Type B pancreatic cell (in vitro differentiated cells): ENCODE data around the gene TTLL8. TPM values are rescaled to one million over a fixed set of nuclear protein-coding genes. Genes with fewer than 3 reads are reported as not detected.
A peak's percentile ranks its signal among the peaks of the same experiment; 100 is the strongest.

ENCODE experiments used
- DNase-seq: peaks from one replicate; pipeline ENCODE4 v3.0.0; 2021; ENCODE audit warnings: mixed read lengths; ENCODE audit not compliant: unreplicated experiment; ENCODE audit errors: extremely low spot score
- H3K27ac Mint-ChIP-seq: 2 replicates; pipeline ENCODE4 v1.8.0; 2021; ENCODE audit warnings: mild to moderate bottlenecking, mixed read lengths
- H3K27me3 Mint-ChIP-seq: 2 replicates; pipeline ENCODE4 v1.8.0; 2021; ENCODE audit warnings: mixed read lengths
- H3K36me3 Mint-ChIP-seq: 2 replicates; pipeline ENCODE4 v1.8.0; 2021; ENCODE audit warnings: mixed read lengths
- H3K4me1 Mint-ChIP-seq: one replicate; pipeline ENCODE4 v1.8.0; 2021; ENCODE audit warnings: mixed read lengths; ENCODE audit not compliant: unreplicated experiment
- H3K4me3 Mint-ChIP-seq: 2 replicates; pipeline ENCODE4 v1.8.0; 2021; ENCODE audit warnings: mild to moderate bottlenecking, mixed read lengths
- H3K9me3 Mint-ChIP-seq: 2 replicates; pipeline ENCODE4 v1.8.0; 2021; ENCODE audit warnings: mixed read lengths
- total RNA-seq: library from RNA; stranded (reverse); gene quantifications from 2 replicates; pipeline ENCODE4 v1.2.1, GENCODE V29; 2021; ENCODE audit warnings: low replicate concordance
- TF ChIP-seq, protein P1 (sequence below): fragments of 200-600 bp; sonication (generic); conservative IDR thresholded peaks from 2 replicates; pipeline ENCODE4 v1.5.0; 2021; ENCODE audit warnings: antibody characterized with exemption, mild to moderate bottlenecking

The TTLL8 gene
- total RNA-seq, 1 donor from 2014 or later = not detected

GRCh38 chr22:50032941-50033601 is 25.0 kb downstream of the TTLL8 start:
- TF ChIP-seq, protein P1, sequence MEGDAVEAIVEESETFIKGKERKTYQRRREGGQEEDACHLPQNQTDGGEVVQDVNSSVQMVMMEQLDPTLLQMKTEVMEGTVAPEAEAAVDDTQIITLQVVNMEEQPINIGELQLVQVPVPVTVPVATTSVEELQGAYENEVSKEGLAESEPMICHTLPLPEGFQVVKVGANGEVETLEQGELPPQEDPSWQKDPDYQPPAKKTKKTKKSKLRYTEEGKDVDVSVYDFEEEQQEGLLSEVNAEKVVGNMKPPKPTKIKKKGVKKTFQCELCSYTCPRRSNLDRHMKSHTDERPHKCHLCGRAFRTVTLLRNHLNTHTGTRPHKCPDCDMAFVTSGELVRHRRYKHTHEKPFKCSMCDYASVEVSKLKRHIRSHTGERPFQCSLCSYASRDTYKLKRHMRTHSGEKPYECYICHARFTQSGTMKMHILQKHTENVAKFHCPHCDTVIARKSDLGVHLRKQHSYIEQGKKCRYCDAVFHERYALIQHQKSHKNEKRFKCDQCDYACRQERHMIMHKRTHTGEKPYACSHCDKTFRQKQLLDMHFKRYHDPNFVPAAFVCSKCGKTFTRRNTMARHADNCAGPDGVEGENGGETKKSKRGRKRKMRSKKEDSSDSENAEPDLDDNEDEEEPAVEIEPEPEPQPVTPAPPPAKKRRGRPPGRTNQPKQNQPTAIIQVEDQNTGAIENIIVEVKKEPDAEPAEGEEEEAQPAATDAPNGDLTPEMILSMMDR = no peak
- DNase-seq = no peak
- Mint-ChIP-seq H3K27me3 (peaks cover 11% of the 10 kb centered on the region), H3K4me1 (no peaks in the 10 kb centered on the region), H3K4me3 (no peak overlapping the region), H3K9me3 (no peaks in the 10 kb centered on the region), H3K27ac (no peak overlapping the region), H3K36me3 (no peaks in the 10 kb centered on the region)

DNA sequence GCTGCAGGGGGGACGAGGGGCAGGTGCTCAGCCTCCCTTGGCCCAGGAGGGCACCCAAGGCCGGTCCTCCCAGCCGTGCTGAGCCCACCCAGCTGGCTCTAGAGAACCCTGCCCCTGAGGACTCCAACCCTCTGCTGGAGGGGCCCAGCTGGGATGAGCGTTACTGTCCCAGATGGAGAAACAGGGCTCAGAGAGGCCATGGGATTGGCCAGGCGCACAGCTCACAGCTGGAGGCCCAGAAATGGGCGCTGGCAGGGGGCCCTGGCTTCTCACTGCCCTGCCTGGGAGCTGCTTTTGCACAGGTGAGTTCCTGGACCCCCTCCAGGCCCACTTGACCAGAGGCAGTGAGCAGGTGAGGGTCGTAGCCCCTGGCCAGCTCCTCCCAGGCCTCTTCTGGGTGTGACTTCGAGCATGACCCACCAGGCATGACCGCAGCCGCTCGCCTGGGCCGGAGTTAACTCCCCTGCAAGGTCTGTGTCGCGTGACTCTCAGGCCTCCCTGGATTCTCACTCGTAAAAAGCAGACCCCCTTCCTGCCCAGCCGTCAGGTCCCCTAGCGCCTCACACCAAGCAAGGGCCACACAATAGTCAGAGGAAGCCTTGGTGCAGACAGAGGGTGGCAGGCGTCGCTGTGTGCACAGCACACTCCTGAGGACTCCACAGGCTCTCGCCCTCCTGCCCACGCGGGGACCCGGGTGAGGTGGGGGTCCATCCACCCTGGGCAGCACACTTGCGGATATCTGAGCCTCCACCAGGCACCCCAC is 25.8 kb downstream of the TTLL8 start:
- Mint-ChIP-seq H3K36me3 (no peaks in the 10 kb centered on the region), H3K4me3 (no peak overlapping the region), H3K27ac (no peak overlapping the region), H3K9me3 (no peaks in the 10 kb centered on the region), H3K4me1 (no peaks in the 10 kb centered on the region), H3K27me3 (peaks cover 18% of the 10 kb centered on the region)
- peak; percentile 71 for DNase-seq
- TF ChIP-seq, protein P1 = no peak

DNA sequence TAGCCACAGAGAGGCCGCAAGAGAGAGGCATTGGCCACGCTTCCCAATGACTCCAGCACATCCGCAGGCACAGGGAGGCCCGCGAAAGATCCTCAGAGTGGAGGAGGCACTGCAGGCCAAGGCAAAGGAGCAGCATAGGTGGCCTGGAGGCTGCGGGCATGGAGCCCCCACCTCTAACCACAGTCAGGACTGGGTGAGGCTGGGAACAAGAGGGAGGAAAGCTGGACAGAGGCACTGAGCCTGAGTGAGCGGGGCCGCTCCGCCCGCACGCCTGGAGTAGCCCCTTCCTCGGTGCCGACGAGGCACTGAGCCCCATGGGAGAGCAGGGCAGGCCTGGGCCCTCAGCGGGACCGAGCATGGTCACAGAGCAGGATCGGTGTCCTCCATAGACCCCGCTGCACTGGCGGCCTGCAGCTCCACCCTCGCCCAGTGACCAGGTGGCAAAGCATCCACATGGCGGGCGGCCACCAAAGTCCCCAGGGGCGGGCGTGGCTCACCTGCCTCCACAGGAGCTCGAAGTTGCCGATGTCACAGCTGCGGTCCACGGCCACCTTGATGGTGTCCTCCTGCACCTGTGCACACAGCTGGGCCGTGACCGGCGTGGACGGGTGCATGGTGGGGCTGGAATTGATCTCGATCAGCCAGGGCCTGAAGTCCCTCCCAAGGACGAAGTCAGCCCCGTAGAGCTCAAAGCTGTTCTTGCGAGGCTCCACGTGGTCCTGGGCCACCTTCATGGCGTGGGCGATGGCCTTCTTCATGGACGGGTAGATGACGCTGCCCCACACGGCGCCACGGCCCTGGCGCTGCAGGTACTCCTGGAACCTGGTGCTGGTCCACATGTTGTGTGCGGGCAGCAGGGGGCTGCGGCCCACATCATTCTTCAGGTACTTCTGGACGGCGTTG is 26.7 kb downstream of the TTLL8 start:
- no peak overlapping the region for H3K4me3 Mint-ChIP-seq
- peak; percentile 71 for DNase-seq
- TF ChIP-seq, protein P1 = no peak
- no peaks in the 10 kb centered on the region for H3K4me1 Mint-ChIP-seq
- H3K27ac Mint-ChIP-seq = no peak overlapping the region
- H3K27me3 Mint-ChIP-seq = peaks cover 15% of the 10 kb centered on the region
- H3K9me3 Mint-ChIP-seq = no peaks in the 10 kb centered on the region
- no peaks in the 10 kb centered on the region for H3K36me3 Mint-ChIP-seq

GRCh38 chr22:50030297-50031188 is 27.6 kb downstream of the TTLL8 start:
- peak; percentile 85 for DNase-seq
- no peaks in the 10 kb centered on the region for H3K9me3 Mint-ChIP-seq
- TF ChIP-seq, protein P1 = peak; percentile 87
- H3K27me3 Mint-ChIP-seq = peaks cover 15% of the 10 kb centered on the region
- H3K4me3 Mint-ChIP-seq = no peak overlapping the region
- no peaks in the 10 kb centered on the region for H3K36me3 Mint-ChIP-seq
- no peak overlapping the region for H3K27ac Mint-ChIP-seq
- H3K4me1 Mint-ChIP-seq = no peaks in the 10 kb centered on the region
